ENCODE results near the gene ANO2.

- TF ChIP-seq CTCF (IDR thresholded peaks at IDR 0.05; ENCODE audit: low read depth, low read length) (no peak), EZH2phosphoT487 (IDR thresholded peaks at IDR 0.05; ENCODE audit: low read depth) (no peak)
Observed at GRCh38 chr12:5871741-5872140, 73.3 kb downstream of the ANO2 start.
